GM10248 (cell line): ENCODE results near the gene PPP1R13B.

Source experiments
- CTCF ChIA-PET: fragments of 300-600 bp; sonication (Branson Sonifier 250); formaldehyde crosslinking; extraction: SDS; loops from one replicate; lab custom pipeline; 2021; ENCODE audit warnings: antibody characterized with exemption; lab: Yijun Ruan, JAX
- POLR2A ChIA-PET: fragments of 350-650 bp; sonication (Branson Sonifier 250); formaldehyde crosslinking; extraction: SDS; loops from one replicate; lab custom pipeline; 2020; ENCODE audit warnings: antibody characterized with exemption; lab: Yijun Ruan, JAX
- DNase-seq: peaks from one replicate; pipeline ENCODE4 v3.0.0; 2012; ENCODE audit errors: extremely low spot score
- CTCF ChIP-seq: IDR thresholded peaks from 2 replicates; pipeline ENCODE4 v1.5.1; 2012; ENCODE audit warnings: mild to moderate bottlenecking, low read depth; ENCODE audit errors: extremely low read depth, missing control alignments, control extremely low read depth

Gene PPP1R13B

GRCh38 chr14:103828315-103828967, 18.9 kb downstream of the PPP1R13B start:
- no peak for TF ChIP-seq CTCF
- CTCF ChIA-PET, result interaction anchor here (1.0 kb wide), 1 partner anchor 12 kb away, joined by 4 read pairs; no protein-coding TSS in a partner anchor
- no peak for DNase-seq
- POLR2A ChIA-PET, result no interaction called here

- no peak for DNase-seq
- POLR2A ChIA-PET, result interaction anchor here (0.6 kb wide), 1 partner anchor 1696 kb away, joined by 3 read pairs; no protein-coding TSS in a partner anchor
- CTCF ChIA-PET, result interaction anchor here (1.2 to 3.4 kb wide), 5 partner anchors 10 to 76 kb away, joined by 5 to 24 read pairs (median 6); no protein-coding TSS in a partner anchor
- TF ChIP-seq CTCF, result no peak
Measured at GRCh38 chr14:103825101-103825500, 22.3 kb downstream of the PPP1R13B start.

- ChIA-PET CTCF (interaction anchor here (3.0 to 5.0 kb wide), 2 partner anchors 11 to 15 kb away, joined by 13 to 41 read pairs; no protein-coding TSS in a partner anchor), POLR2A (interaction anchor here (0.7 kb wide), 1 partner anchor 16 kb away, joined by 3 read pairs; no protein-coding TSS in a partner anchor)
- no peak for DNase-seq
- no peak for TF ChIP-seq CTCF
Measured at GRCh38 chr14:103820908-103821307, 26.5 kb downstream of the PPP1R13B start.

- ChIA-PET POLR2A (interaction anchor here (0.7 kb wide), 1 partner anchor 15 kb away, joined by 3 read pairs; no protein-coding TSS in a partner anchor), CTCF (interaction anchor here (1.0 to 5.0 kb wide), 4 partner anchors 11 to 64 kb away, joined by 3 to 41 read pairs (median 8); no protein-coding TSS in a partner anchor)
- no peak for DNase-seq
- no peak for TF ChIP-seq CTCF
Measured at GRCh38 chr14:103820382-103820781, 27.0 kb downstream of the PPP1R13B start.

GRCh38 chr14:103819503-103820307, 27.7 kb downstream of the PPP1R13B start:
- peak; percentile 33 for DNase-seq
- no peak for TF ChIP-seq CTCF
- ChIA-PET CTCF (interaction anchor here (1.0 to 5.0 kb wide), 5 partner anchors 10 to 81 kb away, joined by 3 to 41 read pairs (median 3); no protein-coding TSS in a partner anchor), POLR2A (no interaction called here)

- POLR2A ChIA-PET, result no interaction called here
- TF ChIP-seq CTCF, result no peak
- CTCF ChIA-PET, result interaction anchor here (1.0 to 5.0 kb wide), 4 partner anchors 9 to 82 kb away, joined by 3 to 41 read pairs (median 8); no protein-coding TSS in a partner anchor
- DNase-seq, result no peak
Measured at GRCh38 chr14:103818870-103819269, 28.5 kb downstream of the PPP1R13B start.
